GM12872 (cell line): ENCODE results near the gene USPL1.

Experiments
- TF ChIP-seq, protein P1 (sequence below): IDR thresholded peaks from 3 replicates; pipeline ENCODE4 v1.5.1; 2011; ENCODE audit warnings: low read depth, mild to moderate bottlenecking, low read length, moderate library complexity; ENCODE audit not compliant: insufficient read depth

USPL1 gene

GRCh38 chr13:30581582-30581981 is 36.1 kb upstream of the USPL1 start:
- TF ChIP-seq, protein P1, sequence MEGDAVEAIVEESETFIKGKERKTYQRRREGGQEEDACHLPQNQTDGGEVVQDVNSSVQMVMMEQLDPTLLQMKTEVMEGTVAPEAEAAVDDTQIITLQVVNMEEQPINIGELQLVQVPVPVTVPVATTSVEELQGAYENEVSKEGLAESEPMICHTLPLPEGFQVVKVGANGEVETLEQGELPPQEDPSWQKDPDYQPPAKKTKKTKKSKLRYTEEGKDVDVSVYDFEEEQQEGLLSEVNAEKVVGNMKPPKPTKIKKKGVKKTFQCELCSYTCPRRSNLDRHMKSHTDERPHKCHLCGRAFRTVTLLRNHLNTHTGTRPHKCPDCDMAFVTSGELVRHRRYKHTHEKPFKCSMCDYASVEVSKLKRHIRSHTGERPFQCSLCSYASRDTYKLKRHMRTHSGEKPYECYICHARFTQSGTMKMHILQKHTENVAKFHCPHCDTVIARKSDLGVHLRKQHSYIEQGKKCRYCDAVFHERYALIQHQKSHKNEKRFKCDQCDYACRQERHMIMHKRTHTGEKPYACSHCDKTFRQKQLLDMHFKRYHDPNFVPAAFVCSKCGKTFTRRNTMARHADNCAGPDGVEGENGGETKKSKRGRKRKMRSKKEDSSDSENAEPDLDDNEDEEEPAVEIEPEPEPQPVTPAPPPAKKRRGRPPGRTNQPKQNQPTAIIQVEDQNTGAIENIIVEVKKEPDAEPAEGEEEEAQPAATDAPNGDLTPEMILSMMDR: peak; percentile 49

- TF ChIP-seq, protein P1: no peak
Observed at GRCh38 chr13:30584051-30584731, 33.5 kb upstream of the USPL1 start.

GRCh38 chr13:30585748-30586262 is 31.9 kb upstream of the USPL1 start:
- TF ChIP-seq, protein P1: no peak

DNA sequence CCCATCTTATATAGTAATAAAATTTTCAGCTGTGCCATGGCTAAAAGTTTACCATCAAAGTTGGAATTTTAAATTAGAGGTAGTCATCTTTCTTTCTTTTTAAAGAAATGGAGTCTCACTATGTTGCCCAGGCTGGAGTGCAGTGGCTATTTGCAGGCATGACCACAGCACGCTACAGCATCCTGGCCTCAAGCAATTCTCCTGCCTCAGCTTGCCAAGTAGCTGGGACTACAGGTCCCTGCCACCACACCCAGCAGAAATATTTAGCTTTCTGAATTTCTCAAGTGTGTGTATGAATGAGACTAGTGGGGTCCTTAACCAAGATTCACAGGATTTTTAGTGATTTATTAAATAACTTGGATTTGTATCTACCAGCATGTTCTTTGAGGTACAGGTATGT is 30.5 kb upstream of the USPL1 start:
- TF ChIP-seq, protein P1: no peak

DNA sequence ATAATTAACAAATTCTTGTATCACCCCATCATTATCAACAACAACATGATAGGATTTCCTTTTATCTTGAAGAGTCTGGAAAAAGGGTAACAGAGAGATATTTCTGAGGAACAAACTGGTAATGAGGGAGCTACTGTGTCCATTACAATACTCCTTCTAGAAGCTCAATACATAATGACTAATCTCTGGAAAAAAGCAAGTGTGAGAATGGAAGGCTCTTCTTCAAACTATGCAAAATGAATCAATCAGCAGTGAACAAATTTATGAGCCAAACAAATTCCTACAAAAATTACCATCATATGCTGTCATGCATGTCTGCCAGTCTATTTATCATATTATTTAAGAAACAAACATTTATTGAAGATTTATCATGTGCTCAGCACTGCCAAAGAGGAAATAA is 30.0 kb upstream of the USPL1 start:
- TF ChIP-seq, protein P1: no peak

- TF ChIP-seq, protein P1: no peak
Observed at GRCh38 chr13:30593001-30593400, 24.7 kb upstream of the USPL1 start.

DNA sequence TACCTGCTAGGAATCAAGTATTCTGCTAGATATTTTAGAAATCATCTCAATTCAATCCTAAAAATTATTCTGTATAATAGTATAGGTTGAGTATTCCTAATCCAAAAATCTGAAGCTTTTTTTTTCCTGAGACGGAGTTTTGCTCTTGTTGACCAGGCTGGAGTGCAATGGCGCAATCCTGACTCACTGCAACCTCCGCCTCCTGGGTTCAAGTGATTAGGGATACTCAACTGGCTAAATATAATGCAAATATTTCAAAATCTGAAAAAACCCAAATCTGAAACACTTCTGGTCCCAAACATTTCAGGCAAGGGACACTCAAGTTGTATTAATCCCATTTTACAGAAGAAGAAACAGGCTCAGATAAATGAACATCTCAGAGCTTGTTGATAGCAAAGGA is 17.2 kb upstream of the USPL1 start:
- TF ChIP-seq, protein P1: no peak
